ENCODE measurements around the gene KYAT1. TPM values are rescaled to one million over a fixed set of nuclear protein-coding genes. Genes with fewer than 3 reads are reported as not detected.

Gene KYAT1
- total RNA-seq, 1 experiment from 2014 or later, result 14.6 TPM

DNA sequence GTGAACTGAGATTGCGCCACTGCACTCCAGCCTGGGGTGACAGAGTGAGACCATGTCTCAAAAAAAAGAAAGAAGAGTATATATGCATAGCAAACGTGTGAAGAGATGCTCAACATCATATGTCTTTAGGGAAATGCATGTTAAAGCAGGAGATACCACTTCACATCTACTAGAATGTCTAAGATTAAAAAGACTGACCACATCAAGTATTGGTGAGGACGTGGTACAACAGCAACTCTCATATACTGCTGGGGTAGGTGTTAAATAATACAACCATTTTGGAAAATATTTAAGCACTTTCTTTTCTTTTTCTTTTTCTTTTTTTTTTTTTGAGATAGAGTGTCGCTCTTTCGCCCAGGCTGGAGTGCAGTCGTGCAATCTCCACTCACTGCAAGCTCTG lies 96.3 kb downstream of the KYAT1 start:
- Histone ChIP-seq H3K79me1 (ENCODE audit: insufficient read depth, low read depth, low read length, poor library complexity, severe bottlenecking) (peaks cover 4% of the 10 kb centered on the region), H3K27me3 (ENCODE audit: insufficient read depth, low read length) (no peaks in the 10 kb centered on the region), H2BK120ac (ENCODE audit: low read depth, low read length, poor library complexity, severe bottlenecking) (no peak overlapping the region), H4K91ac (ENCODE audit: insufficient read length, low read depth, low read length) (no peak overlapping the region), H3K18ac (ENCODE audit: insufficient read length, low read depth, low read length) (no peak overlapping the region), H2BK5ac (ENCODE audit: insufficient read length, low read length) (no peak overlapping the region), H3K23me2 (ENCODE audit: insufficient read length, low read depth, low read length, poor library complexity, severe bottlenecking) (peaks cover 5% of the 10 kb centered on the region), H3K56ac (ENCODE audit: insufficient read length, low read depth, low read length) (no peak overlapping the region), H3K4ac (ENCODE audit: low read depth, low read length) (no peak overlapping the region), H3K4me1 (ENCODE audit: insufficient read depth, low read length) (no peaks in the 10 kb centered on the region), H3K9ac (ENCODE audit: extremely low read depth, insufficient read length, low read length) (no peak overlapping the region), H3K23ac (ENCODE audit: insufficient read length, low read depth, low read length) (no peak overlapping the region), H2BK15ac (ENCODE audit: low read depth, low read length) (no peak overlapping the region), H3K79me2 (ENCODE audit: insufficient read depth, low read length) (no peaks in the 10 kb centered on the region), H2BK20ac (ENCODE audit: low read depth, low read length, poor library complexity, severe bottlenecking) (no peak overlapping the region), H2AK5ac (ENCODE audit: insufficient read length, low read length) (no peak overlapping the region), H2BK12ac (ENCODE audit: insufficient read length, low read depth, low read length) (no peak overlapping the region), H4K8ac (replicated peaks; ENCODE audit: insufficient read length, low read depth, low read length) (no peak overlapping the region), H2AFZ (ENCODE audit: low read length) (no peak overlapping the region), H4K20me1 (ENCODE audit: control insufficient read depth, insufficient read depth, insufficient read length) (no peaks in the 10 kb centered on the region), H4K5ac (ENCODE audit: insufficient read length, low read depth, low read length) (no peak overlapping the region), H3K14ac (ENCODE audit: insufficient read depth, low read length) (no peak overlapping the region), H3K9me3 (ENCODE audit: control insufficient read depth, low read depth, low read length) (no peaks in the 10 kb centered on the region), H3T11ph (ENCODE audit: low read length) (no peak overlapping the region), H3K27ac (ENCODE audit: insufficient read length, low read depth, low read length) (no peak overlapping the region), H3K4me2 (ENCODE audit: insufficient read depth, insufficient read length, low read length) (no peak overlapping the region)
- H3K4me3 Mint-ChIP-seq, result no peak overlapping the region; a peak in 1 of 5 replicates
- peaks cover 5 to 6% of the 10 kb centered on the region in 2 experiments; a peak in 3 of 4 replicates for H3K4me1 Mint-ChIP-seq
- peaks cover 4 to 10% of the 10 kb centered on the region in 2 experiments; a peak in 4 of 5 replicates for H3K9me3 Mint-ChIP-seq
- TF ChIP-seq, protein P1, sequence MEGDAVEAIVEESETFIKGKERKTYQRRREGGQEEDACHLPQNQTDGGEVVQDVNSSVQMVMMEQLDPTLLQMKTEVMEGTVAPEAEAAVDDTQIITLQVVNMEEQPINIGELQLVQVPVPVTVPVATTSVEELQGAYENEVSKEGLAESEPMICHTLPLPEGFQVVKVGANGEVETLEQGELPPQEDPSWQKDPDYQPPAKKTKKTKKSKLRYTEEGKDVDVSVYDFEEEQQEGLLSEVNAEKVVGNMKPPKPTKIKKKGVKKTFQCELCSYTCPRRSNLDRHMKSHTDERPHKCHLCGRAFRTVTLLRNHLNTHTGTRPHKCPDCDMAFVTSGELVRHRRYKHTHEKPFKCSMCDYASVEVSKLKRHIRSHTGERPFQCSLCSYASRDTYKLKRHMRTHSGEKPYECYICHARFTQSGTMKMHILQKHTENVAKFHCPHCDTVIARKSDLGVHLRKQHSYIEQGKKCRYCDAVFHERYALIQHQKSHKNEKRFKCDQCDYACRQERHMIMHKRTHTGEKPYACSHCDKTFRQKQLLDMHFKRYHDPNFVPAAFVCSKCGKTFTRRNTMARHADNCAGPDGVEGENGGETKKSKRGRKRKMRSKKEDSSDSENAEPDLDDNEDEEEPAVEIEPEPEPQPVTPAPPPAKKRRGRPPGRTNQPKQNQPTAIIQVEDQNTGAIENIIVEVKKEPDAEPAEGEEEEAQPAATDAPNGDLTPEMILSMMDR (conservative IDR thresholded peaks at IDR 0.05), result no peak
- WGBS (ENCODE audit: extremely low coverage, insufficient read length, low lambda C conversion rate), result no CpG with 5 or more reads among the region's 6 CpGs
- H3K27ac Mint-ChIP-seq, result no peak overlapping the region
- H3K36me3 Mint-ChIP-seq (ENCODE audit: insufficient read depth in 1 of 3, low read depth in 3 of 3), result peaks cover 0 to 3% (median 2%) of the 10 kb centered on the region in 3 experiments; a peak in 2 of 7 replicates
- H3K27me3 Mint-ChIP-seq (ENCODE audit: low read depth), result peaks cover 5% of the 10 kb centered on the region
- no peak for DNase-seq

Other genes starting within 250 kb of the KYAT1 start
- gene DYNC2I2, start 225.1 kb downstream of the KYAT1 start, total RNA-seq (2021), result 58.6 and 62.2 TPM in 2 replicates
- gene SET, start 192.7 kb downstream of the KYAT1 start, total RNA-seq (2021), result 1,148 and 1,158 TPM in 2 replicates
- gene PKN3, start 179.4 kb downstream of the KYAT1 start, total RNA-seq (2021), result 23.8 and 25.0 TPM in 2 replicates
- gene ZDHHC12, start 157.8 kb downstream of the KYAT1 start, total RNA-seq (2021), result 42.8 and 45.8 TPM in 2 replicates
- gene ZER1, start 110.0 kb downstream of the KYAT1 start, total RNA-seq (2021), result 23.1 and 24.2 TPM in 2 replicates
- 27.3 and 30.3 TPM in 2 replicates for gene TBC1D13, start 94.7 kb downstream of the KYAT1 start, total RNA-seq (2021)
- gene ENDOG, start 63.5 kb downstream of the KYAT1 start, total RNA-seq (2021), result 16.7 and 17.6 TPM in 2 replicates
- 86.3 and 91.8 TPM in 2 replicates for gene SPOUT1, start 52.2 kb downstream of the KYAT1 start, total RNA-seq (2021)
- gene LRRC8A, start 183 bp upstream of the KYAT1 start, total RNA-seq (2021), result 76.0 and 79.2 TPM in 2 replicates
- gene PHYHD1, start 39.0 kb upstream of the KYAT1 start, total RNA-seq (2021), result 18.0 and 22.2 TPM in 2 replicates
- 20.1 and 20.2 TPM in 2 replicates for gene DOLK, start 65.7 kb upstream of the KYAT1 start, total RNA-seq (2021)
- 101 and 104 TPM in 2 replicates for gene NUP188, start 65.7 kb upstream of the KYAT1 start, total RNA-seq (2021)
- 69.0 and 69.5 TPM in 2 replicates for gene SH3GLB2, start 146.4 kb upstream of the KYAT1 start, total RNA-seq (2021)
- 37.8 and 38.8 TPM in 2 replicates for gene MIGA2, start 154.7 kb upstream of the KYAT1 start, total RNA-seq (2021)
- gene DOLPP1, start 199.2 kb upstream of the KYAT1 start, total RNA-seq (2021), result 42.6 and 43.3 TPM in 2 replicates
- gene CRAT, start 228.8 kb upstream of the KYAT1 start, total RNA-seq (2021), result 15.0 and 15.7 TPM in 2 replicates
- gene PTPA, start 229.5 kb upstream of the KYAT1 start, total RNA-seq (2021), result 140 and 145 TPM in 2 replicates